Measurements from ENCODE around the gene SORBS1.

Gene SORBS1

GRCh38 chr10:95564291-95564690 is 3.1 kb upstream of the SORBS1 start:
- DNase-seq = no peak

GRCh38 chr10:95562341-95562965 is 1.3 kb upstream of the SORBS1 start:
- no peak for DNase-seq

- no peak for DNase-seq
These were observed 650 bp upstream of the SORBS1 start for GRCh38 chr10:95561864-95562177.

- DNase-seq = peak; percentile 18 to 33
These were observed 644 bp downstream of the SORBS1 start for GRCh38 chr10:95560278-95561176.

- DNase-seq = no peak
These were observed 1.3 kb downstream of the SORBS1 start for GRCh38 chr10:95559896-95560277.

- DNase-seq = no peak
These were observed 1.7 kb downstream of the SORBS1 start for GRCh38 chr10:95559471-95559870.

- DNase-seq = no peak
These were observed 2.4 kb downstream of the SORBS1 start for GRCh38 chr10:95558593-95559320.

- no peak for DNase-seq
These were observed 4.0 kb downstream of the SORBS1 start for GRCh38 chr10:95556994-95557767.

GRCh38 chr10:95553674-95554073 is 7.5 kb downstream of the SORBS1 start:
- no peak for DNase-seq

GRCh38 chr10:95552679-95553342 is 8.4 kb downstream of the SORBS1 start:
- no peak for DNase-seq

GRCh38 chr10:95550073-95550672 is 11.0 kb downstream of the SORBS1 start:
- DNase-seq = no peak

- DNase-seq = no peak
These were observed 13.3 kb downstream of the SORBS1 start for GRCh38 chr10:95547791-95548435.

- DNase-seq = no peak
These were observed 14.0 kb downstream of the SORBS1 start for GRCh38 chr10:95547197-95547596.

- DNase-seq = no peak
These were observed 15.2 kb downstream of the SORBS1 start for GRCh38 chr10:95545981-95546380.

- no peak for DNase-seq
These were observed 16.2 kb downstream of the SORBS1 start for GRCh38 chr10:95544783-95545500.

GRCh38 chr10:95543459-95543858 is 17.7 kb downstream of the SORBS1 start:
- DNase-seq = no peak

GRCh38 chr10:95542761-95543160 is 18.4 kb downstream of the SORBS1 start:
- no peak for DNase-seq

GRCh38 chr10:95542330-95542729 is 18.8 kb downstream of the SORBS1 start:
- no peak for DNase-seq

GRCh38 chr10:95540514-95541052 is 20.6 kb downstream of the SORBS1 start:
- DNase-seq = no peak

GRCh38 chr10:95539560-95540284 is 21.4 kb downstream of the SORBS1 start:
- DNase-seq = no peak
